ENCODE results near the gene COPZ2.
"Not testable (repeated sequence)": the region's sequence is repeated elsewhere in the genome, so short reads cannot be mapped to it uniquely, and the experiment has no call there.

Gene COPZ2

DNA sequence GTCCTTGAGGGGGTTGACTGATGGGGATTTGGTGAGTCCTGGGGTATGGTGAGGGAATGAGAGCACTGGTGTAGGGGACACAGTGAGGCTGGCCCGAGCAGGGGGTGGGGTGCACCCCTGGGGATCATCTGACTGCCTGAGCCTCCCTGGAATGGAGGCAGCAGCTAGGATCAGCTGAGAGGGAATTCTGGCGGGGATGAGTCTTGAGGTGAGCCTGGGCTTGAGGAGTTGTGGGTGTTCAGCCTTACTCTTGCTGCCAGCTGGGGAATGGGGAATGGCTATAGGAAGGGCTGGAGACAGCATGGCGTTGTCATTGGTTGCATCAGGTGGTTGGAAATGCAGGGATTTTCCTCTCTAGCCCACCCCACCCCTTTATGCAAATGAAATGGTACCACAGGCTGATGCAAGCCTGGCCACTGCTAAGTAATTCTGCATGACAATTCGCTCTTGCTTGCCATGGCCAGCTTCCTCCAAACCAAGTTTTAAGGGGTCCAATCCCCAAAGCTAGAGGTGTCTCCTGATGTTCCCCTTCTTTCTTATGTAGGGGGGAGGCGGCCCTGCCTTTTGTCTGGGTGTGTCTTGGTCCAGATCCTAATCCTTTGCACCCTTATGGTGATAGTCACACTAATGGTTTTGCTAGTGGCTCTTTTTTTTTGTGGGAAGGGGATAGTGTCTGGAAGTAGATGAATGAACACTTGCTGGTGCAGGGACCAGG lies 18.1 kb upstream of the COPZ2 start:
- no peak for DNase-seq

- no peak for DNase-seq
Observed at GRCh38 chr17:48054238-48055185, 16.9 kb upstream of the COPZ2 start.

DNA sequence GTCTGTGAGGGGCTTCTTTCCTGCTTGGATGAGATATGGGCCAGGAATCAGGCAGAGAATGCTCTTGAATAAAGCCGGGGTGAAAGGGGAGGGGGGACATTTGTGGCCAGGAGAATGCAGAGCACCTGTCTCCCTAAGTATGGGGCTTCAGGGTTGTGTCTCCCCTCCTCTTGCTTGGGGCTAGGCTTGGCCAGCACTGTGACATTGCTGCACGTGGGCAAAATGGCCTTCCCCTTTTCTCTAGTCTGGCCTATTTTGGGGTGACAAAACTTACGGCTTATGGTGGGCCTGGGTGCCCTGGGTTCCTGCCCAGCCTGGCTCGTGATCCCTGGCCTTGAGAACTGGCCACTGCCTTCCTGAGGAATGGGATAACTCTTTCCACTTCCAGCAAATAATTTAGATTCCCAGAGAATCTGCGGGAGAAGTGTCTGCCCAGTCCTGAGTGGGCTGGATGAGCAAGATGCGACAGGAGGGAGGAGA lies 16.2 kb upstream of the COPZ2 start:
- no peak for DNase-seq

DNA sequence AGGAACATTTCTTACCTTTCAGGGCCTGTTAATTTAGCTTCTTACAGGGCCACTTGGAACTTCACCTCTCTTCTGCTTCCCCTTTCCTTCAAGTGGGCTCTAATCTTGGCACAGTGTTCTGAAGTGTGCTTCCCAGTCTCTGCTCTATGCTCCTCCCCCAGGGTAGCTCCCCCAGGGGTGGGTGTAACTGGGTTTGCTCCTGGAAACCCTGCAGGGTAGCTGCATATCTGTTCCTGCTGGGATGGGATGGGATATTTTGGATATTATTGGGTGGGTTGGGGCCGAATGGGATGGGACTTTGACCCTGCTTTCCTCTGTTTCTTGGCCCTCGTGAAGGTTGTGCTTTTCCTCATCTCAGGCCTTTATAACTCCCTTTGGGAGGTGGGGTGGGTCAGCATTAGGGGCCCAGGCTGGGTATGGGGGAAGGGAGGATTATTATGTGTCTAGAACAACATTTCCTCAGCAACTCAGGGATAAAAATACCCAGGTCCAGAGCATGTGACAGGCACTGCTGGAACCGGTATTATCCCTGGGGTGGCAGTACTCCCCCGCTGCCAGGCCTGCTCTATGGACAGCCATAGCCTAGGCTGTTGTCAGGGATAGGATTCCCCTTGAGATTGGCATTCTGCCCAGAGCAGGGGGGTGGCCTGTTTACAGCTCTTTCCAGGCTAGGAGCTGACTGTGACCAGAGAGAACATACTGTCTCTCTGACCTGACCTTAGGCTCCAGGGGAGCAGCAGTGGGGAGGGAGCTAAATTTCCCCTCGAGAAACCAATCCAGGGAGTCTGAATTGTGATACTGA lies 15.6 kb upstream of the COPZ2 start:
- DNase-seq, result no peak

- no peak for DNase-seq
Observed at GRCh38 chr17:48051706-48052486, 14.3 kb upstream of the COPZ2 start.

DNA sequence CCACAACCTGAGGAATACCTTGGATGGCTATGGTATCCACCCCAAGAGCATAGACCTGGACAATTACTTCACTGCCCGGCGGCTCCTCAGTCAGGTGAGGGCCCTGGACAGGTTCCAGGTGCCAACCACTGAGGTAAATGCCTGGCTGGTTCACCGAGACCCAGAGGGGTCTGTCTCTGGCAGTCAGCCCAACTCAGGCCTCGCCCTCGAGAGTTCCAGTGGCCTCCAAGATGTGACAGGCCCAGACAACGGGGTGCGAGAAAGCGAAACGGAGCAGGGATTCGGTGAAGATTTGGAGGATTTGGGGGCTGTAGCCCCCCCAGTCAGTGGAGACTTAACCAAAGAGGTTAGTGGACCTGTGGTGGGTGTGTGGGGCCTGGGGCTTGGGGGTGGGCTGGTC lies 13.7 kb upstream of the COPZ2 start:
- DNase-seq, result no peak

DNA sequence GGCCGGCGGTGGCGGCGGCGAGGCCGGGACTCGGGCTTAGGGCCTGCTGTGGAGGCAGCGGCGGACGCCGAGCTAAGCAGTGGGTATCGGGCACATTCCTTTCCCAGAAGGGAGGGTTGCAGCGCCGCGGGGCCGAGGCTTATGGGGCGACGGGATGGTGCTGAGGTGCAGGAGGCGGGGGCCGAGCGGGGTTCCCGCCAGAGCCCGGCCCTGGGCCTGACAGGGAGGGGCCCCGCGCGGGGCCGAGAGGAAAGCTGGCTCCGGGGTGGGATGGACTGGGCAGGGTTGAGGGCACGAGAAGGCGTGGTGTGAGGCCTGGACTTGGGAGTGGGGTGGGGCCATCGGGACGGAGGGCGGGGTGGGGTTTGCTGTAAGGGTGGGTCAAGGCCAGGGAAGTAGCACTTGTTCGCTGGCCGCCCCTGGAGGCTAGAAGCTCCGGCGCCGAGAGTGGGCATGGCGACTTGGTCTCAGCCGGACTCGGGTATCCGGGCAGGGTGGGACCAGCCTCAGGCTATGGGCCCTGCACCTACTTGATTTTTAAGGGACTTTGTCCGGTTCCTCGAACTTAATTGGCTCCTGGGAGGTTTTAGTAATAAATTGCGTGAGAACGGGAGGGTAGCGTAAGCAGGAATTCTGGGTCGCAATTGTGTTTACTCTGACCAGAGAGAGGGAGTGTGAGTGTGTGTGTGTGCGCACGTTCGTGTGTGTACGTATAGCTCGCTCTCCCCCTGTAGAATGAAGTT lies 11.0 kb upstream of the COPZ2 start:
- DNase-seq, result peak in 1 of 4 experiments; percentile 33

GRCh38 chr17:48047741-48048383 lies 10.3 kb upstream of the COPZ2 start, which contains the start of gene NFE2L1:
Gene NFE2L1, plus strand, starts transcription at chr17:48048359. Its CDS starts 2,760 bp downstream, at chr17:48051119.
- DNase-seq, result peak; percentile 93 to 95 (median 94)

DNA sequence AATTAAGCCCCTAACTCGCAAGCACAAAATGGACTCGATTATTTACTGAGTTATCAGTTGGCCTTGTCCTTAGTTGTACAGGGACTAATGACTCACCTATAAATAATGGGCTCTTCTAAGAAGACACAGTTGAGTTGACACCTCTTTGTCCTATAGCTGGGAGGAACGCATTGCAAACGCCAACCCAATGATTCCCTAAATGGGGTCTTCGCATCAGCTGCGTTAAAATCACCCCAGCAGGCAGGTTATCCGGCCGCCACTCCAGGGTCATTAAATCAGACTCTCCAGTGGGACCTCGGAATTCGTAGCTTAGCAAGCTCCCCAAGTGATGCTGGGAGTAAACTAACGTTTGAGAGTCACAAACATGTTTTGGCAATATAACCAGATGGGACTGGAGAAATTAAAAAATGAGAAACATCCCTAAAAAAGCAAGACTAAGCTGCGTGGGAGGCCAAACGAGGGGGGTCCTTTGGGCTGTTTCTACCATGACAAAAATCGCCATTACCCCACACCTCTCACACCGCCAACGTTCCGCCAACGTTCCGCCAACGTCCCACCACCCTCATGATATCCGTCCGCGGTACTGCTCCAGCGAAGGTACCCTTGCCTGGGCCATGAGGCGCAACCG lies 9.6 kb upstream of the COPZ2 start:
- no peak for DNase-seq

DNA sequence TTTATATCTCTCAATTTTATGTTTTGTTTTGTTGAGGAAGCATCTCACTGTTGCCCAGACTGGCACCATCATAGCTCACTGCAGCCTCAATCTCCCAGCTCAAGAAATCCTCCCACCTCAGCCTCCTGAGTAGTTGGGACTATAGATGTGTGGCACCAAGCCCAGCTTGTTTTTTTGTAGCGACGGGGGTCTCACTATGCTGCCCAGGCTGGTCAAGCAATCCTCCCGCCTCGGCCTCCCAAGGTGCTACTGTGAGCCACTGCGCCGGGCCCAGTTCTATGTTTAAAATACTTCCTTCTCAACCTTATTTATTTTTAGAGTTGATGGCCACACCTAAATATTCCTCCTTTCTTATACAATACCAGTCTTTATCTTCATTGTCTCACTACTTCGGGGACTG lies 8.7 kb upstream of the COPZ2 start:
- DNase-seq, result no peak

DNA sequence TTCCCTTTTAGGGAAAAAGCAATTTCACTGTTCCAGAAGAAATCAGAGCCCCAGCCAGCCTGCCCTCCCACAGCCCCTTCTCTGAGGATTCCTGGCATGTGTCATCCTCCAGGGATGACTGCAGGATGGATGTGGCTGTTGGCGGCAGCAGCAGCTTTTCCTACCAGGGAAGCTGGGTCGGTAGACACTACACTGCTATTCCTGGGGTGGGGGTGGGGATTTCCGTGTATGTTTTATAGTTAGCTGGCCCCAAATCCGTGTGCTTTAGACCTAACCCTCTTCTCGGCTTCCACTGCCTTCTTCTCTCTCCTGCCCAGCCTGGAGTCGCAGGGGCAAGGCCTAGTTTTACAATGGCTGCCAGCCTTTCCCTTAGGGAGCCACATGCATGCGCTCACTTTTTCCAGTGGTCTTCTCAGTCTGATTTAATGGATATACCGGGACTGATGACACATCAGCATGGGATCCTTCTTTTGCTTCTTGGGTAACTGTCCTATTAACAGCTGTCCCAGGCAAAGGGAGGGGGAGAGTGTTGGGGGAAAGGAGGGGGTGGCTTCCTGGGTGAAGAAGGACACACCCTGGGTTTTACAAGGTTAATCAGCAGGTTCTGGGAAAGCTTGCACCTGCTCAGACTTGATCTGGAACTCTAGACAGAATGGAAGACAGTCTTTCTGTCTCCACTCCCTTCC lies 7.9 kb upstream of the COPZ2 start:
- no peak for DNase-seq

DNA sequence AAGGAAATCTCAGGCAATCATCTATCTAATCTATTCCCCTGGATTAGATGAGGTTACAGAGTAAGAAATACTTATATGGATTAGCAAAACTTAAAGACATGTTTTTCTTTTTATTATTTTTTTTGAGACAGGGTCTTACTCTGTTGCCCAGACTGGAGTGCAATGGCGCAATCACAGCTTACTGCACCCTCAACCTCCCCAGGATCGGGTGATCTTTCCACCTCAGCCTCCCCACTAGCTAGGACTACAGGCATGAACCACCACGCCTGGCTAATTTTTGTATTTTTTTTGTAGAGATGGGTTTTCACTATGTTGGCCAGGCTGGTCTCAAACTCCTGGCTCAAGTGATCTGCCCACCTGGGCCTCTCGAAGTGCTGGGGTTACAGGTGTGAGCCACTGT lies 7.3 kb upstream of the COPZ2 start:
- DNase-seq, result no peak

DNA sequence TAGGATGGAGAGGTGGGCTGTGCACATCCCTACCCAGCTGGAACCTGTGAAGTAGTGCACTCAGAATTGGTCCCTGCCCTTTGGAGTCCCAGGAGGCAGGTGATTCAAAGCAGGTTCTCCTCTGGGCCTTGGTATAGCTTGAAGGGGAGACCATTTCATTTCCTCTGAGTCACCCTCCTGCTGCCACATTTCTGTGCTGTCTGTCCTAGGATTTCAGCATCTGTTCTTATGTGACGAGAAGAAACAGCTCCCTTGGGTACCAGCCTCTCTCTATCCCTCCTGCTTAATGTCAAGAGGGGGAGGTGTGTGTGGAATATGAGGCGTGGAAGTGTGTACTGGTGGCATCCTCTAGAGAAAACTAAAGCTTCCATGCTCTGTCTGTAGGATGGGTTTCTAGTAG lies 5.6 kb upstream of the COPZ2 start:
- DNase-seq, result no peak

GRCh38 chr17:48038687-48039086 lies 1.1 kb upstream of the COPZ2 start:
- DNase-seq, result no peak

DNA sequence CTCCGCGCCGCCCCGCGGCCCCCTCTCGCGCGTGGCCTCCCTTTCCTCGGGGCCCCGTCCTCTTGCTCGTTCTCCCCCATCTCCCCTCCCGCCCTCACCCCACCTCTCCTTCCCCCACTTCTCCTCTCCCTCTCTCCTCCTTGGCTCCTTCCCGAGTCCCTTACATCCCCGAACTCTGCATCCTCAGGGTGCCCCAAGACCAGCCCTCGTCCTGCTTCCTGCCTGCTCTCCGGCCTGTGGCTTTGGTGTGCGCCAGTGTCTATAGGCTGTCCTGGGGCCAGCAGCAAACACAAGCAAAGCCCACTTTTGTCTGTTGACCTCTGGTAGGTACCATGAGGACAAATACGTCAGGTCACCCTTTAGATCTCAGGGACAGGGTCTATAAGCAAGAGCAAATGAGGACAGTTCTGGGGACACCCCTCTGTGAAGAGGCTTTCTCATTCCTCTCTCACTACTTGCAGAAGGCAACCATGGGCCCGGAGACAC lies 284 bp upstream of the COPZ2 start:
- no peak for DNase-seq

GRCh38 chr17:48036693-48037035 lies 933 bp downstream of the COPZ2 start:
- DNase-seq, result no peak

DNA sequence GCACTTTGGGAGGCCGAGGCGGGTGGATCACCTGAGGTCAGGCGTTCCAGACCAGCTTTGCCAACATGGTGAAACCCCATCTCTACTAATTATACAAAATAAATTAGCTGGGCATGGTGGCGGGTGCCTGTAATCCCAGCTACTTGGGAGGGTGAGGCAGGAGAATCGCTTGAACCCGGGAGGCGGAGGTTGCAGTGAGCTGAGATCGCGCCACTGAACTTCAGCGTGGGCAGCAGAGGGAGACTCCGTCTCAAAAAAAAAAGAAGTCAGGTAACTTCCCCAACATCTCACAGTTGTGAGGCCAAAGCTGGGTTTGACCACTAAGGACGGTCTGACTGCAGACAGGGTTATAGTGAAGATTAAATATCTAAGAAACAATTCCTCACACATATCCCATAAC lies 2.9 kb downstream of the COPZ2 start:
- DNase-seq, result not testable (repeated sequence)

GRCh38 chr17:48031966-48032365 lies 5.6 kb downstream of the COPZ2 start:
- no peak for DNase-seq

- DNase-seq, result no peak
Observed at GRCh38 chr17:48030531-48030930, 7.1 kb downstream of the COPZ2 start.

GRCh38 chr17:48028736-48029135 lies 8.9 kb downstream of the COPZ2 start:
- no peak for DNase-seq
